H7 (cell line): ENCODE measurements around the gene WDR1. TPM values are rescaled to one million over a fixed set of nuclear protein-coding genes. Genes with fewer than 3 reads are reported as not detected.

Source experiments
- DNase-seq: peaks from one replicate; pipeline ENCODE4 v3.0.0; 2012
- H3K27me3 ChIP-seq: 2 replicates; pipeline ENCODE4 v1.6.0; 2011; ENCODE audit warnings: mild to moderate bottlenecking, low read length; ENCODE audit not compliant: control insufficient read depth, insufficient read depth
- H3K36me3 ChIP-seq: replicated peaks from 2 replicates; pipeline ENCODE4 v1.5.1; 2011; ENCODE audit warnings: low read length; ENCODE audit not compliant: control insufficient read depth, insufficient read depth
- H3K4me3 ChIP-seq: 2 replicates; pipeline ENCODE4 v1.5.1; 2011; ENCODE audit warnings: low read depth, mild to moderate bottlenecking, control low read depth, low read length, moderate library complexity; ENCODE audit not compliant: insufficient read depth
- total RNA-seq: library from RNA; depleted of rRNA; stranded (reverse); fragments of >200 nt; shearing (Covaris generic); gene quantifications from 2 replicates; pipeline ENCODE4 v1.2.3, GENCODE V29; 2014

Gene WDR1
- total RNA-seq, 1 experiment from 2014 or later, result 254 TPM

DNA sequence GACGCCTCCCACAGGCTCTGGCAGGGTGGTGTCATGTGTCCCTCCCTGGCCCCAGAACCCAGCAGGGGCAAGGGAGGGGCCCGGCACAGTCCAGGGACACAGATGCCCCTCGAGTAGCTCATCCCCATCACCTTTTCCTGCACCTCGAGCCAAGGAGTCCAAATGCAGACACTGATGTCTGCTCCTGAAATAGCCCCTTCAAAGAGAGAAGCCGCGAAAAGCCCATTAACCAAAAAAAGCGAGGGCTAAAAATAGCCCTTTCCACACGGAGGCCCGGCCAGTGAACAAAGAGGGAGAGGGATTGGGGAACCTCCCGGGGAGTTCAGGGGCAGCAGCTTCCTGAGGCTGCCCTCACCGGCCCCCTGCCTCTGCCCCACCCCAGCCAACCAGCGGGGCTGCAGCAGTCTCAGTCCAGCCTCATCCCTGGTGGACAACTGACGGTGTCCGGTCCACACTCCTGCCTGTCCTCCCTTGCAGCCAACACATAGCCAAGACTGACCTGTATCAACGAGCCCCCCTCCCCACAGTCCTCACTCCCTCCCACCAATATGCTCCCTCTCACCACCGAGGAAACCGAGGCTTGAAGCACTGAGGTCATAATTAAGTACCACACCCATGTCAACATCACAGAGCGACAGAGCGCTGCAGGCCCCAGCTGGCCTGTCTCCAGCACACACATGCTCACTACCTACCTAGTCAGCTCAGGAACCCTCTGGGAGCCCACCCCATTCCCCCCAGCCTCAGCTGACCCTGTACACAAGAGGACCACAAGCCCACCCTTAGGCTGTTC is 23.9 kb downstream of the WDR1 start:
- Histone ChIP-seq H3K36me3 (peaks cover 71% of the 10 kb centered on the region), H3K4me3 (no peak overlapping the region), H3K27me3 (no peaks in the 10 kb centered on the region)
- DNase-seq, result no peak

DNA sequence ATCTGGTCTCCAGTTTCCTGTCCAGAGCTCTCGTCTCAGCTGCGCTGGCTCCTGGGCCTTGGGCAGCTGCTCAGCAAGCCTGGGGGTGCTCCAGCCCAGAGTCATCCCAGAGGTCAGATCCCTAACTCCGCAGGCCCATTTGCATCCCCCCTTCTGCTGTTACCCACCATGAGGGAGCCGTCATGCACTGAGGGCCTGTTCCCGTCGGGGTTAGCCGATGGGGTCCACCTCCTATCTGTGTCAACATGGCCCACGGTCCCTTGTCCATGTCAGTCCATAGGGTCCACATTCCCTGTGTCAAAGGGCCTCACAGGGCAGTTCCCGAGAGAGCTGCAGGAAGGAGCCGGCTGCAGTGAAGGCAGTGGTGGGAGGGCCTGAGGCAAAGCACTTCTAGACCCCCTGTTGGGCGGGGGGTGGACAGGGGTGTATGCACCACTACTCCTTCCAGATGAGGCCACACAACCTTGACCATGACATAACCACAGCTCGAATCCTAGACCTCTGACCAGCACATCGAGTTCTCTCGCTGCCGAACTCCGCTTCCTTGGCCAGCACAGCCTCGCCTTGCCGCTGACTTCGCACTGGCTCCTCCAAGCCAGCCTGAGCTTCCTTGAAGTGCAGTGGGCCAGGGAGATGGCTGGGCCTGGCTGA is 24.9 kb downstream of the WDR1 start:
- Histone ChIP-seq H3K4me3 (no peak overlapping the region), H3K36me3 (peaks cover 71% of the 10 kb centered on the region), H3K27me3 (no peaks in the 10 kb centered on the region)
- no peak for DNase-seq

DNA sequence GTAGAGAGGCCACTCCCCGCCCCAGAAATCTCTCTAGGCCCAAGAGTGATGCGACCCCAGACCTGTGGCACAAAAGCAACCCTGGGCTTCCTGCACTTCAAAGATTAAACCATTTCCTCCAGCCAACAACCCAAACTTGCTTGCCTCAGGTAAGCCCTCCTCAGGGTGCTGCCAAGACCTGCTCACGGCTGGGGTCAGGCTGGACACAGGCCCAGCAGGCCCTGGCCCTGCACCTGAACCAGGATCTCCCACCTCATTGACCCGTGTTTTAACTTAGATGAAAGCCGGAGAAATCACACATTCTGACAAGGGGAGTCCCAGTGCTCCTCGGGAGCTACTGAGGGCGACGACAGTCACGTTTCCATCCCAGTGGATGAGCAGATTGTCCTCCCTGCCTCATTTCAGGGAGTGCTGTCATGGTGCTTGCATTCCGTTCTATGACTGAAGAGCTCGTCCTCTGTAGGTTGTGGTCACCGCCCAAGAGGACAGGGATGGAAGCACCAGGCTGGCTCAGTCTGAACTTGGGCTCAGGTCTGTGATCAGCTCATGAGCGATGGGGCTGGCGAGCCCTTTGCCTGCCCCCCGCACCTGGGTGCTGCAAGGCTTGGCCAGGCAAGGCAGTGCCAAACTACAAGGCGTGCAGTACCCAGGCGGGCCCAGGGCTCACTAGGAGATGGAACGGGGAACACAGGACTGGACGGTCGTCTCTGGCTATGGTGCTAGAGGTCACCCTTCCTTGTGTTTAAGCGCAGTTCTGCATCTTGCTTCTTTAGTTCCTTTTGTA is 25.9 kb downstream of the WDR1 start:
- Histone ChIP-seq H3K4me3 (no peak overlapping the region), H3K36me3 (peaks cover 74% of the 10 kb centered on the region), H3K27me3 (no peaks in the 10 kb centered on the region)
- DNase-seq, result no peak

DNA sequence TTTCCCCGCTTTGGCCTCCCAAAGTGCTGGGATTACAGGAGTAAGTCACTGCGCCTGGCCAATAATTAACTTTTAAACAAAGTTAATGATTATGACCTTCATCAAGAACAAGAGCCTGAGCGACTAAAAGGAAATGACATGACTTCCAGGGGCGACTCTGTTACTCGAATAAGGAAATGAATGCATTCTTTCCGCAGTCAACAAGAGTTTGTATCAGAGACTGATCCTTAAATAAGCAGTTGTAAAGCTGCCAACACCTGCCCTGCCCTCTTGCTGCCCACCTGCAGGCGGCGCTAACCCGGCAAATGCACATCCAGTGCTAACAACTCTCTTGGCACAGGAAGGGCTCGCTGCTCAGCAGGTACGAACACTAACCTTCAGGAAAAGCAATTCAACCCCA is 27.3 kb downstream of the WDR1 start:
- Histone ChIP-seq H3K36me3 (peaks cover 76% of the 10 kb centered on the region), H3K27me3 (no peaks in the 10 kb centered on the region), H3K4me3 (no peak overlapping the region)
- DNase-seq, result peak; percentile 81

DNA sequence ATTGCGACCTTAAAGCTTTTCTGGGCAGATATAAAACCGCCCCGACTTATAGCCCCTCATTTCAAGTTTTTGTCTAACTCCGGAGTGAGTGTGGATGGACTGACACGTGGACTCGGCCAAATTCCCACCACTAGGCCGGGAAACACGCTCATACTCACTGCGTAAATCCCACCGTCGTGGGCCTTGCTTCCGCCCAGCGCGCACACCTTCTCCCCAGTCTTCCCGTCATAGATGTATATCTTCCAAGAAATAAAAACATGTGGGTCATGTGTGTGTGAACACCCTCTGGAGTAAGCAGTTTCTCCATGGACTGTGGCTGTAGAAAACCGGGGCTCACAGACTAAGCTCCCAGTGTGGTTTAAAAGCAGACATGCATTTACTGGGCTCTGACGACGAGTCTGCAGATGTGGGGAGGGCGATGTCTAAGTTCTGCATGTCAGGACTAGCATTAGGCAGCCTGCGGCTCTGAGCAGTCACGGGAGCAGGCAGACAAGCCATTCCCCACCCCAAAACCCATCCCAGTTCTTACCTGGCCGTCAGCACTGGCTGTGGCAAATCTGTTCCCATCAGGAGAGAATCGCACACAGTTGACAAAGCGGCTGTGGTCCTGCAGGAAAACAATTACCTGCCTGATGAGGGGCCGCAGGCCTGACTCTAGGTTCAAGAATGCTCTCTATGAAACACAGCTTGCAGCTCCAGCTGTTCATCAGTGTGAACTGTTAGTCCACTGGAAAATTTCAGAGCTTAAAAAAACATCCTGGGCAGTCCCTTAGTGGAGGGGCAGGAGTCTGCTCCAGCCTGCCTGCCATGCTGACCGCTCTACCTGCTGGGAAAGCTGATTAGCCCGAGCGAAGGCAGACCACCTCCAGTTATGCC is 28.2 kb downstream of the WDR1 start:
- Histone ChIP-seq H3K4me3 (no peak overlapping the region), H3K36me3 (peaks cover 76% of the 10 kb centered on the region), H3K27me3 (no peaks in the 10 kb centered on the region)
- no peak for DNase-seq

DNA sequence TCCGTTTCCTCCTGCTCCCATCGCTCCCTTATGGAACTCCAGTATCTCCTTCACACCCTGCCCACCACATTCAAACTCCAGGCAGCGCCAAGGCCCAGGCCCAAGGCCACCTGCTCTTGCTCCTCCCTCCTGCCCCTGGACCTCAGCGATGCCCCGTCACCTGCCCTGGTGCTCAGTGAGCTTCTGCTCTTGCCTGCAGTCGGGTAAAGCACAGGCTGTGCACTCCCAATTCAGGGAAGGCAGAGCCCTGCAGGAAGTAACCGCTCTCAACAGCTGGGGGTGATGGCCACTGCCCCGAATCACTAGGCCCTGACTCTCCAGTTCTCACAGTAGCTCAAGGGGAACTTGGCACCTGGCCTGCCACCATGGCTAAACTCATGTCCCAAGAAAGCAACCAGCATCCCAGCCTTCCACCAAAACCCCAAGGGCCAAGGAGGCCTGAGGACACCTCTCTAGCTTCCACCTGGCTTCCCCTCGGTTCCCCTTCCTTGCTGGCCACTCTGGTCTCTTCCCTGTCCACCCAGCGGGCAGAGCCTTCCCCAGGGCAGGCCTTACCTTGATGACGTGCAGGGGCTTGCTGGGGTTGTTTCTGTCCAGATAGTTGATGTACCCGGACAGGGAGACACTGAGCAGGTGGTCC is 29.3 kb downstream of the WDR1 start:
- peaks cover 86% of the 10 kb centered on the region for H3K36me3 ChIP-seq
- no peak overlapping the region for H3K4me3 ChIP-seq
- DNase-seq, result no peak
- H3K27me3 ChIP-seq, result no peaks in the 10 kb centered on the region

DNA sequence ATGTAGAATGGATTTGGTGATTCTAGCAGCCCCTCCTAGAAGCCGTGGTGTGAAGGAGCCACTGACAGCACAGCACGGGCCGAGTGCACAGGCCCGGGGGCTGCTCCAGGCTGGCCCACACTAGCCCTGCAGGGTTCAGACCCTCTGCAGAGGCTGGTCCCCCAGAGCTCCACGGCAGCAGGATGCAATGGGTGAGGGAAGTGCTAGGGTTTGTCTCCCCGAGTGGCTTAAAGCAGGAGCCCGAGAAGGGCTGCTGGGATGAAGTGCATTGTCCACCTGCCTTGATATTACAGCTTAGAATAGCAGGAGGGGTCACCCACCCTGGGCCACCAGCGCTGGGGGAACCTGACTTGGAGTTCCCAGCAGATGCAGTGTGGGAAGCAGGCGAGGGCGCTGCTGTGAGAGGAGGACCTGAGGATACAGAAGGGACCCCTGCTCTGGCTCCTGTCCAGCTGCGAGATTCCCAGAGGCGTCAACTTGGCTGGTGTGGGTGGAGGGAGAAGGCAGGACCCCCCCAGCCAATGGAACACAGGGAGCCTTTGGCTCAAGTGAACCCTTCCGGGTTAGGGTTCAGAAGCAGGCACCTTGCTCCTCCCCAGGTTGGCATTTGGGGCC is 30.0 kb downstream of the WDR1 start:
- Histone ChIP-seq H3K4me3 (no peak overlapping the region), H3K36me3 (peaks cover 85% of the 10 kb centered on the region), H3K27me3 (no peaks in the 10 kb centered on the region)
- no peak for DNase-seq

DNA sequence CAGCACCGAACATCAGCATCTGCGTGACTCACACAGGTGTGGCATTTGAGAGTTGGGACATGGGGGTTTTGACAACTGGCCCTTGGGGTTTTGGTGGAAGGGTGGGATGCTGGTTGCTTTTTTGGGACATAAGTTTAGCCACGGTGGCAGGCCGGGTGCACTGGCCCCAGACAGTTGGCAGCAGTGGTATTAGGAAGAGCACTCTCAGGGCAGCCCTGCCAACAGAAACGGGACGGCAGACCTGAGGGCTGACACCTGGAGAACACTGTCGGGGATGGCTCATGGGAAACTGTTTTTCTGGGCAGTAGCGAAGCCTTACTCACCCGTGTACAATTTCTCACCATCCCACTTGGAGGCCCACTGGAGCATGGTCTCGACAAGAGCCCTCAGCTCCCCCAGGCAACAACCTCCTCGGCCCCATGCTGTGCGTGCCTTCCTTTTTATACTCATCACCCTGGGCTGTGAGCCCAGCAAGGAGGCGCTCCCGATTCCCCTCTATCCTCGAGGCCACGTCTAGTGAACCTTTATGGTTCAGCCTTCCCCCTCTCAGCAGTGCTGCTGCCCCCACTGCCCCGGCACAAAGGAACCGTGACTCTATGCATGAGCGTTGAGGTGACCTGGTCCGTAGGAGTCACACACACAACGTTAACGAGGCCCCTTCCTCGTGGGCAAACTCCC is 30.6 kb downstream of the WDR1 start:
- H3K27me3 ChIP-seq, result no peaks in the 10 kb centered on the region
- DNase-seq, result peak; percentile 36
- peaks cover 82% of the 10 kb centered on the region for H3K36me3 ChIP-seq
- no peak overlapping the region for H3K4me3 ChIP-seq

DNA sequence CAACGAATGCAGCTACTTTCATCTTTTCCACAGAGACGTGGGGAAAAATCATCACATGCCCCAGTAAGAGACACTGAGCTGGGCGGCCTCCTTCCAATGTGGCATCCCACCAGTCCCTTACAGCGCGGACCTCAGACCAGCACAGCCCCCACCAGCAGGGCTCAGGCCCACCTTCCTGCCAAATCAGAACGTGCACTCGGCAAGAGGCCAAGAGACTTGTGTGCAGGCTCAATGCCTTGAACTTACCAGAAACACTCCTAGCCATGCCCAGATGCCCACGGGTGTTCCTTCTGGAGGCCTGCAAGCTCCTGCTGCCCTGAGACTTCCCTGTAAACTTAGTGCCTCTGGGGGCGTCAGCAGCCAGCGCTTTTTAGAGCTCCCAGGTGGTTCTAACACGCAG is 31.2 kb downstream of the WDR1 start:
- H3K4me3 ChIP-seq, result no peak overlapping the region
- peaks cover 82% of the 10 kb centered on the region for H3K36me3 ChIP-seq
- peak; percentile 28 for DNase-seq
- no peaks in the 10 kb centered on the region for H3K27me3 ChIP-seq

DNA sequence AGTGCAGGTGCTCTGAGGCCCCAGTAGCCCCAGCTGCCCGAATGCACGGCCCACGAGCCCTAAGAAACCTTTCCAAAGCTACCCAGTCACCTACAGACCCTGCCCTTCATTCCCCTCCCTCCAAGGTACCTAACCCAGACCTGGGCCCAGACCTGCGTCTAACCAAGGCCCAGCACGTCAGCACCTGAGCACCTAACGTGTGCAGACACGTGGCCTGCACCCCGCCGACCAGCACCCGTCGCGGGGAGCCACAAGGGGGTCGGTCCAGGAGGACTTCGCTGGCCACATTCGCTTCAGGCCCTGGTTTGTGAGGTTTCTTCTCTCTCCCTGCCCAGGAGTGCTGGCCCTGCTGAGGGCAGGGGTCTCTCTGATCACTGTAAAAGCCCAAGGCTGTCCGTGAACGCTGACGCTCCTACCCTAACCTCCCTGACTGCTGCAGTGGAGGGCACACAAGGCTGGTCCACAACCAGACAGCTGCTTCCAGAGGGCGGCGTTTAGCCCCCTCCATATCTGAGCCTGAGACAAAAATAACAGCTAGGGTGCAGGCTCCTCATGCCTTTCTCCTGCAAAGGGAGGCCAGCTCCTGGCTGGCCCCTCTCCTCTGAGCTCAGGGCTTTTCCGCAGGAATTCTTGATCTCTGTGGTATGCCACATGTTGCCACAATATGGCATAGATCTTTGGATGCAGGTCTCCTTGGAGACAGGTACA is 31.8 kb downstream of the WDR1 start:
- Histone ChIP-seq H3K36me3 (peaks cover 81% of the 10 kb centered on the region), H3K27me3 (no peaks in the 10 kb centered on the region), H3K4me3 (no peak overlapping the region)
- peak; percentile 41 for DNase-seq

DNA sequence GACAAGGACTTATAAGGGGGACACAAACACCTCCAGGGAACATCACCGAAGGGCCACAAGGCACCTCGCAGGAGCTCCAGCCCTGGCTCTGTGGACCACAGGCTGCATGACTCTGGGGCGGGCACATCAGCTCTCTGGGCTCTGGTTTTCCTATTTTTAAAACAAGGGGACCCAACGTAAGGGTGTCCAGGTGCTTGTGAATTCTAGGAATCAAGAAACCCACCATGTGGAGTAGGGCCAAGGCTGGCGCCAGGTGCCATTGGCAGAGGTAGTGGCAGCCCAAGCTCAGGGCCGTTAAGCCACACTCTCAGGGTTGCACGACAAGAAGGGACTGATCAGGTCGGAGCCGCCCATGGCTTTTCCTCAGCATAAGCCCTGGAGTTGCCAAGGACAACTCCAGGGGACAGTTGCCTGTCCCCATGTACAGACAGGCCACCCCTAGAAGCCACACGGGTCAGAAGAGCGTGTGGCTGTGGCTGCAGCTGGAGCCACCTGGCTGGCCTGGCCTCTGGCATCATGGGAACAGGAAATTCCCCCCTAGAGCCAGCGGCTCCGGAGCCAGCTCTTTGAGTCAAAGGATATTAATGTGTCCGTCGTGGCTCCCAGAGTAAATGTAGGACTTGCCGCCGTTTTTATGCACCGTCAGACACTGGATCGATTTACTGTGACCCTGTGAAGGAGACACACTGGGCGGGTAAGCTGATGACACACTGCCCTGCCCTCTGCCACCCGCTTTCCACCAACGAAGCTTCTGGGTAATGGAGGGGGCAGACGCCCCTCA is 32.5 kb downstream of the WDR1 start:
- Histone ChIP-seq H3K36me3 (peaks cover 84% of the 10 kb centered on the region), H3K27me3 (no peaks in the 10 kb centered on the region), H3K4me3 (no peak overlapping the region)
- peak; percentile 40 for DNase-seq

DNA sequence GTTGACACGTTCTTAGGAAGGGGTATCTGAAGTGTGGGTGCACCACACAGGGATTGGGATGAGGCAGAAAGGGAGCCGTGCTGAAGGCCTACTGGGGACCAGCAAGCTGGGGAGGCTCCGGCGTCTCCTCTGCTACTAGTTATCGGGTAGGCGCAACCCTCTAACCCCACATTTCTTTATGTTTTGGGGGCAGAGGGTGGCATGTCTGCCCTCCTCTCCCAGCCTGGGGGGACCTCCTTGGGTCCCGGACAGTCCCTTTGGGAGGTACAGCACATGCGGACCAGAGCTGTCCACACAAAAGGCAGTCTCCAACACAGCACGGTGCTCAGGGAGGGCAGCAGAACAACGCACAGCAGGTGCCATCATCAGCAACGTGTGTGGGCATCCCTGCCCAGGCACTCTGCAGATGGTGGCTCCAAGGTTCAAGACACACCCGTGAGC is 33.2 kb downstream of the WDR1 start:
- DNase-seq, result no peak
- peaks cover 83% of the 10 kb centered on the region for H3K36me3 ChIP-seq
- H3K27me3 ChIP-seq, result no peaks in the 10 kb centered on the region
- H3K4me3 ChIP-seq, result no peak overlapping the region
